ENCODE measurements around the gene NDUFC1. TPM values are rescaled to one million over a fixed set of nuclear protein-coding genes. Genes with fewer than 3 reads are reported as not detected.

The NDUFC1 gene
- total and polyA plus RNA-seq, 2 of the 8 experiments (the other 6 are each of a cell fraction or from before 2014, with no cell fraction given) = 41.9 to 62.0 TPM

DNA sequence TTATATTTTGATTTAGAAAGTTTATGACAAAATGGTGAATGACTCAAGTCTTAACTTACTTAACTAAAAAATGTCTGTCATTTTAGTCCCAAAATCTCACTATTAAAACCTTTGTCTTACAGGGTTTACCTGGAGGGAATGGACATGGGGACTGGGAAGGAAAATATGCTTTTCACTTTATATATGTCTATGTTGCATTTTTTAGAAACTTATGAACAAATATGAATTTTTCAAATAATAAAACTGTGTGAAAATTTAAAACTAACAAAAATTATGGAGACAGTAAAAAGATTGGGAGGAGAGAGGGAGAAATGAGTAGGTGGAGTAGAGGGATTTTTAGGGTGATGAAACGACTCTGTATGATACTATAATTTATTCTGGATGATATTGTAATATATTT, 28.4 kb downstream of the NDUFC1 start:
- Histone ChIP-seq H3K23ac (ENCODE audit: insufficient read length) (no peak overlapping the region), H4K5ac (ENCODE audit: insufficient read length, low read depth, low read length) (no peak overlapping the region), H3K18ac (ENCODE audit: extremely low read depth, low read length) (no peak overlapping the region), H3K27ac (ENCODE audit: low read depth, low read length) (no peak overlapping the region), H2BK5ac (ENCODE audit: low read depth, low read length) (no peak overlapping the region), H3K79me2 (ENCODE audit: control insufficient read depth in 1 of 2, insufficient read depth in 2 of 2, low read length in 2 of 2) (no peaks in the 10 kb centered on the region), H3K79me1 (ENCODE audit: low read depth, low read length) (no peaks in the 10 kb centered on the region), H2AK5ac (ENCODE audit: low read depth, low read length) (no peak overlapping the region), H3K4me1 (replicated peaks in 1 of 4; ENCODE audit: control insufficient read depth in 3 of 4, insufficient read depth in 4 of 4, low read length in 3 of 4) (no peaks in the 10 kb centered on the region; a peak in 1 of 7 replicates), H2BK12ac (ENCODE audit: low read depth, low read length) (no peak overlapping the region), H2BK20ac (ENCODE audit: low read length) (no peak overlapping the region), H4K91ac (replicated peaks; ENCODE audit: insufficient read length, low read length) (no peak overlapping the region), H3K9ac (replicated peaks in 1 of 4; ENCODE audit: extremely low read depth in 1 of 4, low read depth in 3 of 4, low read length in 3 of 4) (no peak overlapping the region), H3K27me3 (replicated peaks in 1 of 4; ENCODE audit: control insufficient read depth in 3 of 4, extremely low read depth in 1 of 4, insufficient read depth in 3 of 4, low read length in 3 of 4) (peaks cover 0 to 13% (median 10%) of the 10 kb centered on the region in 4 experiments; a peak in 6 of 7 replicates), H4K20me1 (replicated peaks in 1 of 2; ENCODE audit: control insufficient read depth in 1 of 2, insufficient read depth in 2 of 2, low read length in 2 of 2) (no peaks in the 10 kb centered on the region), H3K14ac (ENCODE audit: insufficient read length) (no peak overlapping the region), H3K4ac (replicated peaks; ENCODE audit: insufficient read length, low read depth, low read length) (no peak overlapping the region), H3K56ac (replicated peaks; ENCODE audit: insufficient read length, low read depth, low read length) (no peak overlapping the region), H3K4me3 (ENCODE audit: extremely low read depth in 1 of 4, insufficient read depth in 2 of 4, low read depth in 3 of 4, low read length in 4 of 4) (no peak overlapping the region), H3K23me2 (ENCODE audit: low read depth, low read length) (no peaks in the 10 kb centered on the region; the same call in 1 of the 2 replicates), H2AFZ (ENCODE audit: low read length) (no peak overlapping the region), H2BK15ac (ENCODE audit: low read length) (no peak overlapping the region), H4K8ac (ENCODE audit: extremely low read depth, insufficient read depth, low read length) (no peak overlapping the region), H2BK120ac (replicated peaks; ENCODE audit: low read depth, low read length) (no peak overlapping the region), H3K36me3 (ENCODE audit: control insufficient read depth in 2 of 4, insufficient read depth in 4 of 4, low read length in 3 of 4) (no peaks in the 10 kb centered on the region), H3K9me3 (ENCODE audit: insufficient read depth in 2 of 2, low read depth in 1 of 2, low read length in 1 of 2) (no peaks in the 10 kb centered on the region), H3K4me2 (ENCODE audit: insufficient read depth in 1 of 2, low read depth in 2 of 2, low read length in 2 of 2) (no peak overlapping the region)
- FAIRE-seq (no peak), DNase-seq (ENCODE audit: low read depth in 1 of 2, low spot score in 2 of 2) (no peak)
- WGBS, 2 experiments (ENCODE audit: extremely low coverage in 1 of 2, insufficient coverage in 1 of 2, insufficient read length in 1 of 2, insufficient replicate concordance in 2 of 2, low coverage in 1 of 2, low lambda C conversion rate in 2 of 2, missing lambda C conversion rate in 1 of 2) = 87 to 100% methylated on average over 1 of the region's 1 CpG
- ChIA-PET CTCF (ENCODE audit: partially characterized antibody) (interaction anchor here (1.1 to 1.2 kb wide), 2 partner anchors 12 to 22 kb away, joined by 3 read pairs; no protein-coding TSS in a partner anchor), POLR2A (ENCODE audit: partially characterized antibody) (no interaction called here)
- TF ChIP-seq SP2 (IDR thresholded peaks at IDR 0.05; ENCODE audit: low read length) = no peak
- no peak for TF ChIP-seq GABPA (IDR thresholded peaks at IDR 0.05; ENCODE audit: borderline replicate concordance, insufficient read depth, low read length)
- no peak for TF ChIP-seq SP1 (IDR thresholded peaks at IDR 0.05; ENCODE audit: low read depth, low read length)
